Measurements from ENCODE around the gene TEKT3.

The TEKT3 gene

DNA sequence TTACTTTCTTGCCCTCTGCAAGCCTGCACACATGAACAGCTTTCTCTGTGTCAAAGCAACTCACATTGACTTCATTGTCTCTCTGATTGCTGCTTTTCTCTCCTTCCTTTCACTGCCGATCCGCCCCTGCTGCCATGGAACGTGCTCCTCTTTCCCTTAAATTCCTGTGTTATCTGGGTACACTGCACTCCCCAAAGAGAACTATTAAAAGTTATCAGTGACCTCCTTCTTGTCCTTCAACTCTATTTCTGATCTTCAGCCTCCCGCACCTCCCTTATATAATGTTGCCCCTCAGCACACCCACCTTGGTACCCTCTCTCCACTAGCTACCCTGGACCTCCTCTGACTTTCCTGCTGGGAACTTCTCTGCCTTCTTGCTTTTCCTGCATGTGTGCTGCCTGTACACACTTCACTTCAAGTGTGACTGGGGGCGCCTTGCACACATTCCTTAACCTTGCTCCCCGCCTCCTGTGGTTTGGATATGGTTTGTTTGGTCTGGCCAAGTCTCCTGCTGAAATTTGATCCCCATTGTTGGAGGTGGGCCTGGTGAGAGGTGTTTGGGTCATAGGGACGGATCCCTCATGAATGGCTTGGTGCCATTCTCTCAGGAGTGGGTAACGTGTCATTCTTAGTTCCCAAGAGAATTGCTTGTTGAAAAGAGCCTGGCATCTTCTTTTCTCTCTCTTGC lies 49.6 kb downstream of the TEKT3 start:
- DNase-seq (ENCODE audit: low read depth): no peak

DNA sequence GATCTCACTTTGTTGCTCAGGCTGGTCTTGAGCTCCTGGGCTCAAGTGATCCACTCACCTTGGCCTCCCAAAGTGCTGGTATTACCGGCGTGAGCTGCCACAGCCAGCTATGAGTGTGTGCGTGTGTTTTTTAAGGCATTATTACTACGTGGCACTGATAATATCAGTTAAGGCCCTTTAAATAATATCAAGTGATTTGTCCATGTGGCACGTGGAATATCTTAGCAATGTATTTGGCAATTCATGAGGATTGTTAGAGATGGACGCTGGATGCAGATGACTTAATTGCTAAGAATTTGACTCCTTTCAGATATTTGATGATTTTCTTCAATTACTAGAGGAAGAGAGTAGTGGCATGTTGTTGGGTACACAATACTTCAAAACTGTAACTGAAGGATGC lies 50.8 kb downstream of the TEKT3 start:
- no peak for DNase-seq (ENCODE audit: low read depth)

- no peak for DNase-seq (ENCODE audit: low read depth)
Measured at GRCh38 chr17:15289285-15290183, 51.9 kb downstream of the TEKT3 start.

DNA sequence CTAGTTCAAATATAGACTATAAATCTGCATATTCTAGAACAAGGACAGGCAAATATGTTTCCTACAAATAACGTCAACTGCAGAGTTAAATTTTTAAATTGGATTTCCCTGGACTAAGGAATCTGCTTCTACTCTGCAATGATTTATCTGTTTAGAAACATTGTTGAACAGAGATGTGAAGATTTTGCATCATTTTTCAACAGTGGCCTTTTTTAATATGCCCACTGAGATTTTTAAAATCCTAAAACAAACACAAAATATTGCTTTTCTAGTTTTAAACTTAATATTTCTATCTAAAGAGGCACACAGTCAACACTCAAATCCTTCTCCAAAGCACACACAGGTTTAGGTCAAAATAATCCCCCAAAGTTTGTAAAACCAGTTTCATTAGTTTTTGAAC lies 52.5 kb downstream of the TEKT3 start:
- no peak for DNase-seq (ENCODE audit: low read depth)

DNA sequence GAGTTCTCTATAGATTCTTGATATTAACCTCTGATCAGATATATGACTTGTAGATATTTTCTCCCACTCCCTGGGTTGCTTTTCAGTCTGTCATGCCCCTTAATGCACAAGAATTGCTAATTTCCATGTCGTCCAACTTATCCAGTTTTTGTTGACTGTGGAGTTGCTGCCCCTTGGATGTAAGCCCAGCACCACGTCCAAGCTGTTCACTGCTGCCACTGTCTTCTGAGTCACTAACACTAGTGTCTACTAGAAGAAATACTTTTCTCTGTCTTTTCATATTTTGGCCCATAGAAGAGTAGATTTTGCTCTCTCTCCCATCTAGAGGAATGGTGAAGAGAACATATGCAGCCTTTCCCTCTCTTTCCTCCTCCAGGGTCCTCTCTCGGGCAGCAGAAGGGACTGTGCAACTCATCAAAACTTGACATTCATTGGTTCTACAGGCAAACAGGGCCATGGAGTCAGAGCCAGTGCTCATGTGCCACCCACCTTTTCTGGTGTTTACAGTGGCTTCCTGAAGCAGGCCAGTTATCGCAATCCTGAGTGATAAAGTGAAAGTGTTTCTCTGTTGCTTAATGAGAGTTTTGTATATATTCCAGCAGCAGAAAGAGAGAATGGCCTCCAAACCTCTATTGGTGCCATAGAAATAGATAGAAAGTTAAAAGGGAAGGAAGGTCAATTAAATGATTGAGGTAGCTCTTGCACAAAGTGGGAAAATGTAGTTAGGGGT lies 53.7 kb downstream of the TEKT3 start:
- DNase-seq (ENCODE audit: low read depth): no peak

GRCh38 chr17:15285466-15285865 lies 55.9 kb downstream of the TEKT3 start:
- no peak for DNase-seq (ENCODE audit: low read depth)

DNA sequence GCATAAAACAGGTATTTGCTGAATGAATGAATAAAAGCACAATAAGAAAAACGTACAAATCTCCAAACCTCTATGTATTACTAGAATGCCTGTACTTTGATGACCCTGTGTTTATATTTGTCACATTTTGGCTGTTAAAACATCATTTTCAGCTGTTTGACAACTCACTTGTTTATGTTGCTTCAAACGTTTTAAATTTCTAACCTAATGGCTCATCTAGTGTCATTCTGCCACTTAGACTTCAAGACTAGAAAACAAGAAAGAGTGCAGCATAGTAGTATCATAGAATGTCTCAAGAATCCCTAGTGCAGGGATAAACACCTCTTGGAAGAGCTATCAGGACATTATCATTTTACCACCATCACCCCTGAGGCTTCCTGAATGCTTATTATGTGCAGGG lies 56.9 kb downstream of the TEKT3 start:
- no peak for DNase-seq (ENCODE audit: low read depth)

DNA sequence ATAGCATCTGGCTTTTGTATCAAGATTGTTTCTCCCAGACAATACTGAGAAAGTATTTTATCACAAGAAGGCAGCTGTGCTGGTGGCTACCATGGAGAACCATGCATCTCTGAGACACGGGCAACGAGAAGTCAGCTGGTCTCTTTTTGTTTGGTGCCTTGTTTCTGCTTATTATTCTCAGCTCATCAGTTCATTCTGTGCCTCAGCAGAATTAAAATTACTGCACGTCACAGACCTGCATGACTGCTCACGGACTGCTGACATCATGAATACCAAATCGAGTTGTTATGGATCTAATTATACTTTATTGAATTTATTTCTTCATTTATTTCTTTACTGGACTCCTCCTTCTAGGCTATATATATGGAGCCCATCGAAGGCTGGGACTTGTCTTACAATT lies 57.3 kb downstream of the TEKT3 start:
- no peak for DNase-seq (ENCODE audit: low read depth)

GRCh38 chr17:15281909-15282308 lies 59.5 kb downstream of the TEKT3 start:
- DNase-seq (ENCODE audit: low read depth): no peak

- no peak for DNase-seq (ENCODE audit: low read depth)
Measured at GRCh38 chr17:15278924-15279477, 62.4 kb downstream of the TEKT3 start.

DNA sequence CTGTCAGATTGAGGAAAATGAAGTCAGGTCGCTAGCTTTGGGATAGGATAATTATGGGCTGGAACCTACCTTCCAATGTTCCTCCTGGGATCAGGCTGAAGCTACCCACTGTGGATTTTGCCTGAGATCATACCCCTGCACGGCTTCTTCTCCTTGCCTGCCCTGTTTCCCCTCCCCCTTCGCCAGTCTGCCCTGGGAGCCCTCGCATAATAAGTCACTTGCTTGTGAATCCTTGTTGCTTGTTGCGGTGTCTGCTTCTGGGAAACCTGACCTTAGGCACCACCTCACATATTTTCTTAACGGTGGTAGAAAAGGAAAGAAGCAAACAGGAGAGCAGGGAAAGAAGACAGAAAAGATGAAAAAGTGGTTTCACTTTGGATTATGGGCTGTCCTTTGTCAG lies 63.0 kb downstream of the TEKT3 start:
- DNase-seq (ENCODE audit: low read depth): no peak

DNA sequence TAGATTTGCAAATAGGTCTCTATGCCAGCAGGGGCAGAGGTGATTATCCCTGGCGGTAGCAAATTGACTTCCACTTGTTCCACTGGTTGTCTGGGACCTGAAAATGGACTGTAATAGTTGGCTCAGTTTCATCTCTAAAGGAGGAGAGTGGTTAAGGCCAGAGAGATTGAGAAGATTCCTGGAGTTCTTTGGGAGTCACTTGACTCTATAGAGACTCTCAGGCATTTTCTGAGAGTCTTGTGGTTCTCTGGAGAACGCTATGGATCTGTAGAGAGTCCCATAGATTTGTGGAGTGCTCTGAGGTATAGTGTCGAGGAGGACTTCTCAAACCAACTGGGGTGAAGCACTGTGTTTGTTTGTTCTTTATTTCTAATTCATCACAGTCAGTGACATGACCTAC lies 67.4 kb downstream of the TEKT3 start:
- no peak for DNase-seq (ENCODE audit: low read depth)

- DNase-seq (ENCODE audit: low read depth): no peak
Measured at GRCh38 chr17:15273141-15273793, 68.1 kb downstream of the TEKT3 start.

DNA sequence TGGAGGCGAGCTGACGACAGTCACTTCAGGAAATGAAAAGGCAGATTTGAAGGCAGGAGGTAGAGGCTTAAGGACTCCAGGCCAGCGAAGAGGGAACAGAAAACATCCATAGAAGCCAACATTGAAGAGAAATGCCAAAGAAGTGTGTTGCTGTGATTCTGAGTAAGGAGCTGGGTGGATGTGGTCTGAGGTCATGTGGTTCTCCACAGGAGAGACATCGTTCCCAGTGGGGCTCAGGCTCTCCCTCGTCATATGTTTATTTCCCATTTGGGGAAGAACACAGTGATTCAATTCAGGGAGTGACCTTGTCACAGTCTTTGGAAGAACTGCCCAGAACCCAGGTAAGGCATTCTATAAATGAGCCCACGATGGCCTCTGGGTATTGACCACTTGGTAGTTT lies 69.7 kb downstream of the TEKT3 start:
- DNase-seq (ENCODE audit: low read depth): no peak

DNA sequence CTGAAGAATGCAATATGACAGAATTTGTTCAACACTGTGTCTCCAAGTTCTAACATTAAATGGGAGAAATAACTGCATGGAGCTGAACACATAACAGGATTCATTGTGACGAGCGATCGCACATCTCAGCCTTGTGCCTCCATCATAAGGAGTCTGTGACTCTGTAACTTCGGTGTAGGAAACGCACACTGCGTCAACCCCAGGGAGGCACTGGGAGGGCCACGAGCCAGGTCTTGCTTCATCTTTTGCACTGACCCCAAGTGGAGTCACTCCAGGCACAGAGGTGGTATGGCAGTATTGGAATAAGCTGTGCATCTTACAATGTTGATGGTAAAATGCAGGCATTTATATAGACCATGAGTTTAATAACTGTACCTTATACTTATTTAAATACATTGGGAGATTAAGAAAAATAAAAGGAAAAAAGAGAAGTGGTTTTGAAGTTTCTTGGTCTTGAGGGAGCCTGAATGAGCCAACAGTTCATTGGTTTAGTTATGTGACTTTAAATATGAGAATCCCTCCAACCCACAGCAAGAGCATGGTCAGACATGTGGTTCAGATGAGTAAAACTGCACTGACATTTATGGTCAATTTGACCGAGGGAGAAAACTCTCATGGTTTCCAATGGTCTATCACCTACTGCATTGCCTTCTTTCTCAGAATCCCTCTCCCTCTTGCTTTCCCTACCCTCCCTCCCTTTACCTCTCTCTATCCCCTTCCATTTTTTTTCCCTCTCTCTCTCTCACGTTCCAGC lies 70.6 kb downstream of the TEKT3 start:
- no peak for DNase-seq (ENCODE audit: low read depth)

DNA sequence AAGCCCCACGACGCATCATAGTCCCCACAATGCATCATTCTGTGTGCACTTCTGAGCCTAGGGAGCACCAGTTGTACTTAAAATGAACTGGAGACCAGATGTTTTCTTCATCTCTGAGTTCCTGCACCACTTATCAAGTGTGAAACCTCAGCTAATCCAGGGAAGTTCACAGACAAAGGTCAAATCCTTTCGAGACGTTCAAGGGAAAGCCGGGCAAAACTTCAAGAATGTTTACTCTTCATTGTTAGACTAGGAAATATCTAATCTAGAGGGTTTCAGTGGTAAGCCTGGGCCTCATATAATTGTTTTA lies 71.7 kb downstream of the TEKT3 start:
- DNase-seq (ENCODE audit: low read depth): no peak

DNA sequence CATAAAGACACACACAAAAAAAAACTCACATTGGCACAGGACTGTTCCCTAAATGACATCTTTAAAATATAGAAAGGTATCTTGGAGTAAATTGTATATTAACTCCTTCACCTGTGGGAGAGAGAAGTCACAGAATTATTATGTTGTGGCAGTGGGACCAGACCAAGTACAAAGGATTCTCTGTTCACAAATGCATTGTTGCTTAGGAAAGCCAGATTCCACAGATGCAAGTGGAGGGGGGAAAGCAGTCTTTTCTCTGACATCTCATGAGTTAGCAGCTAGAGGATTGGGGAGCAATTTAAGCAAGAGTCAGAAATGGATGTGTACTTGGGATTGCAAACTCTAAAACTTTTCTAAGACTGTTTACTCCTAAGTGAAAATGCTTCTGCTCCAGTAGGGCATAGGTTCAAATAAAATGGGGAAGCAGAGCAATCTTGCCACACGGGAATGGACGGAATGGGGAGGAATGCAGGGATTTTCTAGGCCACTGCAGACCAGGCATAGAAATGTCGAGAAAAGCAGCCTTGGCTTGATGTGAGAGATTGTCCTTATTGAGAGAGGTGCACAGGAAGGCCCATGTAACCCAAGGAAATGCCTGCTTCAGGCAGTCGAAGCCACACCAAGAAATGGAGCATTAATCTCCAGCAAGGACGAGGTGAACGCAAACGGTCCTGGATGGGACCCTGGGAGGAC lies 72.2 kb downstream of the TEKT3 start:
- DNase-seq (ENCODE audit: low read depth): no peak

- no peak for DNase-seq (ENCODE audit: low read depth)
Measured at GRCh38 chr17:15268461-15268860, 72.9 kb downstream of the TEKT3 start.

DNA sequence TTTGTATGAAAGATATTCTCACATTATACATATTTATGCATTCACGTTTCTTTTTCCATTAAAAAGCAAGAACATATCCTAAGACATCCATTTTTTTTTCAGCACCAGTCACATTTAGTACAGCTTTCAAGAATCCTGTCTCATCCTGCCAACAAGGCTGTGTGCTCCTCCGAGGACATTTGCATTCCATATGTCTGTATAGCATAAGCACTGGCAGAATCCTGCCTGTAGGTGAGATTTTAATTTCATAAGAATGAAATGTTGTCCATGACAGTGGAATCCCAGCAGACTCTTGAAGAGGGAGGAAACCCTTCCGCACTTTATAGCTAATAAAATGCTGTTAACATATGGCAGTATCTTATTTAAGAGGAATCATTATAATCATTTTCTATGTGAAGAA lies 73.4 kb downstream of the TEKT3 start:
- DNase-seq (ENCODE audit: low read depth): no peak

DNA sequence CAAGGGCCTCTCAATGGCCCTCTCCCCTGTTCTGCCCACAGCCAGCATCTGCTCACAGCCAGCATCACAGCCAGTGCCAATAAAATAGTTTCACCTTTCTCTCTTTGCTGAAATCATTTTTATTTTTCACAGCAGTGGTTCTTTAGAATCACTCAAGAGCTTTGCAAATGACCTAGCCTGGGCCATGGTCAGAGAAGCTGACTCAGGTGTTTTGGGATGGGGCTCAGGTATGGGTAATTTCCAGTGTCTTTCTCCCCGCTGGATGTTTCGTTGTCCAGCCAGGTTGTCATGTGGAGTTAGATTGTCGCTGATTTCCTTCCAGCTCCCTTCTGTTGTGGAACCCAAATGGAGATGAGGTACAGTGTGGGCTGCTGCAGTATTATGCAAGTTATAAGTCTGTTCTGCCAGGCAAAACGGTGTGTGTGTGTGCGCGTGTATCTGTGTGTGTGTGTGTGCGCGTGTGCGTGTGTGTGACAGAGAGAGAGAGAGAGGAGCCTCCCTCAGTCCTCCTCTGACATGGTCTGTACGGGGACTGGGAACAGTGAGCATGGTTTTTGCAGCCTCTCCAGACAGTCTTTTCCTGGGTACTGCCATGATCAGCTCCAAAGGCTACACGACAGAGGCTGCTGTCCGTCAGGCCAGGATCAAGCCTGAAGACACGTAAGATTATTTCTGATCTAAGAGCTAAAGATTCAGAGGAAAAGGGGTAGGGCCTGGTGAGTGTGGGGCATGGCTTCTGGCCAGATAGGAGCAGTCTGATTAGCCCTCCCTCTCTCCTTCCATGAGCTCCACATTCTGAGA lies 74.9 kb downstream of the TEKT3 start:
- DNase-seq (ENCODE audit: low read depth): no peak
